ENCODE data around the gene WDR62. TPM values are rescaled to one million over a fixed set of nuclear protein-coding genes. Genes with fewer than 3 reads are reported as not detected.

WDR62 gene
- total RNA-seq, 2 donors from 2014 or later, result 23.5 to 34.4 TPM

DNA sequence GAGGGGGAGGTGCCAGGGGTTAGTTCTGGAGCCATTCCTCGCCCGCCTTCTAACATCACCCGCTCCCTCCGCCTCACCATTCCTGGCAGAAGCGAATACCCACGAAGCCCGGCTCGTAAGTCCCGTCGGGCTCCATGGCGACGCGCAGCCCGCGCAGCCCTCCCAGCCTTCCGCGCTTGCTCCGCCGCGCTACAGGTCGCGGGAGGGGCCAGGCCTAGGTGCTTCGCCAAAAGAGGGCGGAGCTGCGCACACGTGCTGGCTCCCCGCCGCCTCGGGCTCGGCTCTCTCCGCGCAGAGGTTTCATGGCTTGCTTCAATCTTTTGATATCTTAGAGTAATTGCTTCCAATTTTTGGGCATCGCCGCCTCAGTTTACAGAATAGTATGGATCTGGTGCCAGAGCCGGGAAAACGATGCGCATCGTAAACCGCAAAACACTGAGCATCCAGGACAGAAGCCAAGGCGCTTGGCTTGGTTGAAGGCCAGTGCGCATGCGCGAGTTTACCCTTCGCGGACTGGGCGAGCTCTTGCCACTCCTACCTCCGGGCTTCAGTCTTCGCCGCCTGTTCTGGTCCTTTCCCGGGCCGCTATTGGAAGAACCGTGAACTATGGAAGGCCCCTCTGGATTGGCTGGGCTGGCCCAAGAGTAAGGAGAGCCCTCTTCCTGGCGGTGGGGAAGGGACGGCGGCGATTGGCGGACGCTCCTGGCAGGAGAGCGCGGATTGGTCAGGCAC is 60.2 kb downstream of the WDR62 start, which contains the start of gene POLR2I:
Gene POLR2I, minus strand, starts transcription at position 155 of the 732 bp plus-strand sequence. Its CDS starts 19 bp downstream, at position 136.
- H3K27ac Mint-ChIP-seq, result peak within 1 kb of the TSS; percentile 97
- TF ChIP-seq, protein P1, sequence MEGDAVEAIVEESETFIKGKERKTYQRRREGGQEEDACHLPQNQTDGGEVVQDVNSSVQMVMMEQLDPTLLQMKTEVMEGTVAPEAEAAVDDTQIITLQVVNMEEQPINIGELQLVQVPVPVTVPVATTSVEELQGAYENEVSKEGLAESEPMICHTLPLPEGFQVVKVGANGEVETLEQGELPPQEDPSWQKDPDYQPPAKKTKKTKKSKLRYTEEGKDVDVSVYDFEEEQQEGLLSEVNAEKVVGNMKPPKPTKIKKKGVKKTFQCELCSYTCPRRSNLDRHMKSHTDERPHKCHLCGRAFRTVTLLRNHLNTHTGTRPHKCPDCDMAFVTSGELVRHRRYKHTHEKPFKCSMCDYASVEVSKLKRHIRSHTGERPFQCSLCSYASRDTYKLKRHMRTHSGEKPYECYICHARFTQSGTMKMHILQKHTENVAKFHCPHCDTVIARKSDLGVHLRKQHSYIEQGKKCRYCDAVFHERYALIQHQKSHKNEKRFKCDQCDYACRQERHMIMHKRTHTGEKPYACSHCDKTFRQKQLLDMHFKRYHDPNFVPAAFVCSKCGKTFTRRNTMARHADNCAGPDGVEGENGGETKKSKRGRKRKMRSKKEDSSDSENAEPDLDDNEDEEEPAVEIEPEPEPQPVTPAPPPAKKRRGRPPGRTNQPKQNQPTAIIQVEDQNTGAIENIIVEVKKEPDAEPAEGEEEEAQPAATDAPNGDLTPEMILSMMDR (conservative IDR thresholded peaks at IDR 0.05), result no peak
- Histone ChIP-seq H3K36me3 (ENCODE audit: control insufficient read depth, insufficient read depth, low read length) (peaks cover 34% of the 10 kb centered on the region), H3K9me3 (ENCODE audit: control insufficient read depth, low read length) (no peaks in the 10 kb centered on the region), H3K9ac (ENCODE audit: extremely low read depth, low read length, poor library complexity, severe bottlenecking) (peak within 1 kb of the TSS; percentile 82), H3K4me1 (ENCODE audit: control insufficient read depth, insufficient read depth, low read length) (no peaks in the 10 kb centered on the region), H3K4me3 (ENCODE audit: low read length) (peak within 1 kb of the TSS; percentile 97), H3K27me3 (ENCODE audit: control insufficient read depth, insufficient read depth, low read length, poor library complexity, severe bottlenecking) (no peaks in the 10 kb centered on the region), H3K27ac (ENCODE audit: low read depth, low read length) (peak within 1 kb of the TSS; percentile 70)
- no peaks in the 10 kb centered on the region for H3K27me3 Mint-ChIP-seq (ENCODE audit: insufficient read depth)
- H3K36me3 Mint-ChIP-seq (ENCODE audit: low read depth), result peaks cover 42% of the 10 kb centered on the region
- H3K4me3 Mint-ChIP-seq, result peak within 1 kb of the TSS; percentile 94
- no peaks in the 10 kb centered on the region for H3K9me3 Mint-ChIP-seq
- peaks cover 14% of the 10 kb centered on the region for H3K4me1 Mint-ChIP-seq
- WGBS, 2 experiments (ENCODE audit: insufficient coverage in 1 of 2, insufficient read length in 1 of 2), result 0% methylated on average over 39 to 60 of the region's 60 CpGs
- DNase-seq, result peak; percentile 100

DNA sequence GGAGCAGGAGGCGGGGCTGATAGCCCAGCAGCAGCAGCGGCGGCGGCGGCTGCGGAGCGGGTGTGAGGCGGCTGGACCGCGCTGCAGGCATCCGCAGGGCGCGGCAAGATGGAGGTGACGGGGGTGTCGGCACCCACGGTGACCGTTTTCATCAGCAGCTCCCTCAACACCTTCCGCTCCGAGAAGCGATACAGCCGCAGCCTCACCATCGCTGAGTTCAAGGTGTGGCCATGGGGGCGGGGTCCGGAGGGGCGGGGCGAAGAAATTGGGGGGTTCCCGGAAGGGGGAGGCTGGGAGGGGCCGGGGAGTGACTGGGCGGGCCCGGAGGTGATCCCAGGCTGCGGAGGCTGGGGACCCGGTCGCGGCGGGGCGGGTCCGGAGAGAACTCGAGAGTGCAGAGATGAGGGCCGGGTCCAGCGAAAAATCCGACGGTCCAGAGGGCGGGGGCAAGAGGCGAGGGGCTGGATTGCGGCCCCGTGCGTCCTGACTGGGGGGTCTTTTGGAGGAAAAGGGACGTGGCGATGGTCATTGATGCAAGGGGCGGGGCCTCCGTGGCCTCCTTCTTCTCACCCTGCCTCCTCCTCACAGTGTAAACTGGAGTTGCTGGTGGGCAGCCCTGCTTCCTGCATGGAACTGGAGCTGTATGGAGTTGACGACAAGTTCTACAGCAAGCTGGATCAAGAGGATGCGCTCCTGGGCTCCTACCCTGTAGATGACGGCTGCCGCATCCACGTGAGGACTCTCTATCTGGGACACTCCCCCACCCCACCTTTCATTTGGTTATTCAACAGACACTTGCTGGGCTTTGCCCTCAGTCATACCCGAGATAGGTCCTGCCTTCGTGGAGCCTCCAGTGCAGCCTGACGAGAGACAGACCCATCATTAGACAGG is 61.0 kb downstream of the WDR62 start, which contains the start of gene TBCB:
Gene TBCB, plus strand, starts transcription at position 16 of the 891 bp plus-strand sequence. Its CDS starts 93 bp downstream, at position 109.
- Histone ChIP-seq H3K36me3 (ENCODE audit: control insufficient read depth, insufficient read depth, low read length) (peaks cover 42% of the 10 kb centered on the region), H3K27me3 (ENCODE audit: control insufficient read depth, insufficient read depth, low read length, poor library complexity, severe bottlenecking) (no peaks in the 10 kb centered on the region), H3K4me3 (ENCODE audit: low read length) (peak within 1 kb of the TSS; percentile 97), H3K4me1 (ENCODE audit: control insufficient read depth, insufficient read depth, low read length) (no peaks in the 10 kb centered on the region), H3K27ac (ENCODE audit: low read depth, low read length) (peak within 1 kb of the TSS; percentile 70), H3K9me3 (ENCODE audit: control insufficient read depth, low read length) (no peaks in the 10 kb centered on the region), H3K9ac (ENCODE audit: extremely low read depth, low read length, poor library complexity, severe bottlenecking) (peak within 1 kb of the TSS; percentile 82)
- TF ChIP-seq, protein P1 (conservative IDR thresholded peaks at IDR 0.05), result no peak
- H3K9me3 Mint-ChIP-seq, result no peaks in the 10 kb centered on the region
- peak within 1 kb of the TSS; percentile 97 for H3K27ac Mint-ChIP-seq
- H3K27me3 Mint-ChIP-seq (ENCODE audit: insufficient read depth), result no peaks in the 10 kb centered on the region
- DNase-seq, result no peak
- peaks cover 19% of the 10 kb centered on the region for H3K4me1 Mint-ChIP-seq
- H3K36me3 Mint-ChIP-seq (ENCODE audit: low read depth), result peaks cover 47% of the 10 kb centered on the region
- peak within 1 kb of the TSS; percentile 94 for H3K4me3 Mint-ChIP-seq
- 5 to 54% methylated on average over 6 to 59 of the region's 59 CpGs for WGBS, 2 experiments (ENCODE audit: insufficient coverage in 1 of 2, insufficient read length in 1 of 2)

DNA sequence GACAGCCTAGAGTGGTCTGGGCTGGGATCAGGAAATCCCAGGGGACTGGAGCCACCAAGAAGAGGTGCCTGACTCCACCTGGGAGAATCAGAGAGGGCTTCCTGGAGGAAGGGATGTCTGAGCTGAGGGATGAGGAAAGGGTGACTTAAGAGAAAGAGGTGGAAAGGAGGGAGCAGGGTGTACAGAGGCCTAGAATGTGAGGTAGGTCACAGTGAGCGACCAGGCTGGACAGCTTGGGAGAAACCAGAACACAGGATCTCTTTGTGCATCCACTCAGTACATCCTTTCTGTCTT is 61.6 kb downstream of the WDR62 start:
- peak overlapping the region; percentile 94 for H3K4me3 Mint-ChIP-seq
- no peak for DNase-seq
- peaks cover 47% of the 10 kb centered on the region for H3K36me3 Mint-ChIP-seq (ENCODE audit: low read depth)
- Histone ChIP-seq H3K36me3 (ENCODE audit: control insufficient read depth, insufficient read depth, low read length) (peaks cover 43% of the 10 kb centered on the region), H3K9ac (ENCODE audit: extremely low read depth, low read length, poor library complexity, severe bottlenecking) (peak overlapping the region; percentile 2), H3K9me3 (ENCODE audit: control insufficient read depth, low read length) (no peaks in the 10 kb centered on the region), H3K4me3 (ENCODE audit: low read length) (peak overlapping the region; percentile 97), H3K27ac (ENCODE audit: low read depth, low read length) (no peak overlapping the region), H3K27me3 (ENCODE audit: control insufficient read depth, insufficient read depth, low read length, poor library complexity, severe bottlenecking) (no peaks in the 10 kb centered on the region), H3K4me1 (ENCODE audit: control insufficient read depth, insufficient read depth, low read length) (no peaks in the 10 kb centered on the region)
- H3K9me3 Mint-ChIP-seq, result no peaks in the 10 kb centered on the region
- no peak overlapping the region for H3K27ac Mint-ChIP-seq
- H3K4me1 Mint-ChIP-seq, result peaks cover 19% of the 10 kb centered on the region
- 93 to 100% methylated on average over 1 of the region's 1 CpG for WGBS, 2 experiments (ENCODE audit: insufficient coverage in 1 of 2, insufficient read length in 1 of 2)
- H3K27me3 Mint-ChIP-seq (ENCODE audit: insufficient read depth), result no peaks in the 10 kb centered on the region
- TF ChIP-seq, protein P1 (conservative IDR thresholded peaks at IDR 0.05), result no peak
